Measurements from ENCODE around the gene PTPN21. TPM values are rescaled to one million over a fixed set of nuclear protein-coding genes. Genes with fewer than 3 reads are reported as not detected.

Gene PTPN21
- total RNA-seq, 1 experiment from 2014 or later: 15.0 TPM

- no peak for TF ChIP-seq SIN3A (IDR thresholded peaks at IDR 0.05; ENCODE audit: borderline replicate concordance, insufficient read depth, low read depth, low read length)
- no peak for TF ChIP-seq TCF7L2 (IDR thresholded peaks at IDR 0.05; ENCODE audit: low read depth, low read length)
- TF ChIP-seq, protein P1, sequence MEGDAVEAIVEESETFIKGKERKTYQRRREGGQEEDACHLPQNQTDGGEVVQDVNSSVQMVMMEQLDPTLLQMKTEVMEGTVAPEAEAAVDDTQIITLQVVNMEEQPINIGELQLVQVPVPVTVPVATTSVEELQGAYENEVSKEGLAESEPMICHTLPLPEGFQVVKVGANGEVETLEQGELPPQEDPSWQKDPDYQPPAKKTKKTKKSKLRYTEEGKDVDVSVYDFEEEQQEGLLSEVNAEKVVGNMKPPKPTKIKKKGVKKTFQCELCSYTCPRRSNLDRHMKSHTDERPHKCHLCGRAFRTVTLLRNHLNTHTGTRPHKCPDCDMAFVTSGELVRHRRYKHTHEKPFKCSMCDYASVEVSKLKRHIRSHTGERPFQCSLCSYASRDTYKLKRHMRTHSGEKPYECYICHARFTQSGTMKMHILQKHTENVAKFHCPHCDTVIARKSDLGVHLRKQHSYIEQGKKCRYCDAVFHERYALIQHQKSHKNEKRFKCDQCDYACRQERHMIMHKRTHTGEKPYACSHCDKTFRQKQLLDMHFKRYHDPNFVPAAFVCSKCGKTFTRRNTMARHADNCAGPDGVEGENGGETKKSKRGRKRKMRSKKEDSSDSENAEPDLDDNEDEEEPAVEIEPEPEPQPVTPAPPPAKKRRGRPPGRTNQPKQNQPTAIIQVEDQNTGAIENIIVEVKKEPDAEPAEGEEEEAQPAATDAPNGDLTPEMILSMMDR (IDR thresholded peaks at IDR 0.05): no peak
- no peak for TF ChIP-seq REST (IDR thresholded peaks at IDR 0.05; ENCODE audit: insufficient read depth in 1 of 2, low read depth in 2 of 2, low read length in 1 of 2)
- no peak for TF ChIP-seq POLR2AphosphoS5 (IDR thresholded peaks at IDR 0.05; ENCODE audit: low read depth, low read length)
- intact Hi-C loops (cut with micrococcal nuclease; ENCODE audit: unreplicated experiment) (no loop called here), in situ Hi-C loops (cut with HindIII; ENCODE audit: low pct_unique_long_range_greater_than_20kb, low sequenced_read_pairs) (no loop called here)
- Histone ChIP-seq H3K27me3 (ENCODE audit: control insufficient read depth, insufficient read depth, low read length) (no peaks in the 10 kb centered on the region), H3K36me3 (ENCODE audit: control insufficient read depth, insufficient read depth, low read length) (peaks cover 39% of the 10 kb centered on the region), H3K27ac (ENCODE audit: low read length) (no peak overlapping the region), H3K4me3 (ENCODE audit: low read depth in 2 of 2, low read length in 2 of 2) (no peak overlapping the region), H3K9me3 (ENCODE audit: control insufficient read depth, insufficient read depth, low read depth, low read length) (no peaks in the 10 kb centered on the region), H3K4me1 (ENCODE audit: control insufficient read depth, insufficient read depth, low read length) (peaks cover 3% of the 10 kb centered on the region; the same call in 1 of the 2 replicates)
- no TSS peak for BruUV-seq (replicated peaks)
- ATAC-seq (no peak), DNase-seq (ENCODE audit: low read depth, low spot score) (no peak)
- CTCF ChIA-PET: no interaction called here
- POLR2A ChIA-PET: no interaction called here
These were observed 13.4 kb upstream of the PTPN21 start for GRCh38 chr14:88568196-88568595.

DNA sequence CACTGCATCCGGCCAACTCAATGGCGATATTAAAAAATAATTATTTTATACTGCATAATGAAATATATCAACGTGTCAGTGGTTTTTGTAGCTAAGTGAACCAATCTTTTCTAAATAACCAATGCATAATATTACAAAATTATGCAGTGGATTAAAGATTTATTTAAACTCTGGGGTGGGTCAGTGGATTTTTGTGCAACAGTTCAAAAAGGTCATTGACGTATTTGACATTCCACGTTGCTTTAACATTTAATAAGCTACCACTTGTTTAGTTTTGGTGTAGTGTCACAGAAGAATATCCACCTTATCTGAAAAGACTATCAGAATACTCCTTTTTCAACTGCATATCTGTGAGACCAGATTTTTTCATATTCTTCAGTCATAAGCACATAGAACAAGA lies 10.6 kb upstream of the PTPN21 start:
- Histone ChIP-seq H3K27me3 (ENCODE audit: control insufficient read depth, insufficient read depth, low read length) (no peaks in the 10 kb centered on the region), H3K4me3 (ENCODE audit: low read depth in 2 of 2, low read length in 2 of 2) (no peak overlapping the region), H3K36me3 (ENCODE audit: control insufficient read depth, insufficient read depth, low read length) (peaks cover 21% of the 10 kb centered on the region), H3K9me3 (ENCODE audit: control insufficient read depth, insufficient read depth, low read depth, low read length) (no peaks in the 10 kb centered on the region), H3K4me1 (ENCODE audit: control insufficient read depth, insufficient read depth, low read length) (peaks cover 7% of the 10 kb centered on the region), H3K27ac (ENCODE audit: low read length) (no peak overlapping the region)
- in situ Hi-C loops (cut with HindIII; ENCODE audit: low pct_unique_long_range_greater_than_20kb, low sequenced_read_pairs): no loop called here
- TF ChIP-seq POLR2AphosphoS5 (IDR thresholded peaks at IDR 0.05; ENCODE audit: low read depth, low read length): no peak
- TF ChIP-seq REST (IDR thresholded peaks at IDR 0.05; ENCODE audit: insufficient read depth in 1 of 2, low read depth in 2 of 2, low read length in 1 of 2): no peak
- TF ChIP-seq, protein P1 (IDR thresholded peaks at IDR 0.05): no peak
- no peak for TF ChIP-seq SIN3A (IDR thresholded peaks at IDR 0.05; ENCODE audit: borderline replicate concordance, insufficient read depth, low read depth, low read length)
- no peak for TF ChIP-seq TCF7L2 (IDR thresholded peaks at IDR 0.05; ENCODE audit: low read depth, low read length)
- DNase-seq (ENCODE audit: low read depth, low spot score) (no peak), ATAC-seq (no peak)
- no TSS peak for BruUV-seq (replicated peaks)
- POLR2A ChIA-PET: no interaction called here
- CTCF ChIA-PET: no interaction called here
- intact Hi-C loops (cut with micrococcal nuclease; ENCODE audit: unreplicated experiment): no loop called here
